GM10266 (cell line): Measurements from ENCODE around the gene VSIG10.
A peak's percentile ranks its signal among the peaks of the same experiment; 100 is the strongest.

Experiments used
- DNase-seq: peaks from one replicate; pipeline ENCODE4 v3.0.0; 2012; ENCODE audit errors: extremely low spot score
- TF ChIP-seq, protein P1 (sequence below): IDR thresholded peaks from 2 replicates; pipeline ENCODE4 v1.5.1; 2012; ENCODE audit warnings: mild to moderate bottlenecking, low read depth; ENCODE audit not compliant: control insufficient read depth, insufficient read depth; ENCODE audit errors: missing control alignments

VSIG10 gene

DNA sequence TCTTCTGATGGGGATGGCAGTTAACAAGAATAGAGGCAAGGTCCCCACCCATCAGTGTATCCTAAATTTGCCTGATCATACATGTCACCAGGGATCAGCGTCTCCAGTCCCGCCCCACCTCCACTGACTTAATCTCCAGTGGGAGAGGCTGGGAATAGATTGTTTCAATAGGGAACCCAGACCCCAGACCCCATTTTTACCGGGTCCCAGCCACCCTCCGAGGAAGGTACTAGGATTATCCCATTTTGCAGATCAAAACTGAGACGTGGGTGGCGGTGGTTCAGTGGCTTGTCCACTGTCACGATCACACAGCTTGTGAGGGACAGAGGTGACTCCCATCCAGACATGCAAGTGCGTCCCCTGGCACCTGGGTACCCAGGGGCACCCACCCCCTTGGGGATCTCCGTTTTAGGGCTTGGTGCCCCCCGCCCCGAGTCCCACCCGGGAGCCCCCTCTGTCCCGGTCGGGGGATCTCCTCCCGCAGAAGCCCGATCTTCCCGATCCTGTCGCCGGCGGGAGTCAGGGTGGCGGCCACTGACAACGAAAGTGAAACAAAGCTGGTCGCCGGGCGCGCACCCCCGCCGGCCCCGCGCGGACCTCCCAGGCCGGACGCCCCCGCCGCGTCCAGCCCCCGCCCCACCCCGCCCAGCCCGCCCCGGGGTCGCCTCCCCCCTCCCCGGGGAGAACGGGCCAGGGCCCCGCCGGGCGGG lies 43.4 kb downstream of the VSIG10 start:
- DNase-seq, result no peak
- TF ChIP-seq, protein P1, sequence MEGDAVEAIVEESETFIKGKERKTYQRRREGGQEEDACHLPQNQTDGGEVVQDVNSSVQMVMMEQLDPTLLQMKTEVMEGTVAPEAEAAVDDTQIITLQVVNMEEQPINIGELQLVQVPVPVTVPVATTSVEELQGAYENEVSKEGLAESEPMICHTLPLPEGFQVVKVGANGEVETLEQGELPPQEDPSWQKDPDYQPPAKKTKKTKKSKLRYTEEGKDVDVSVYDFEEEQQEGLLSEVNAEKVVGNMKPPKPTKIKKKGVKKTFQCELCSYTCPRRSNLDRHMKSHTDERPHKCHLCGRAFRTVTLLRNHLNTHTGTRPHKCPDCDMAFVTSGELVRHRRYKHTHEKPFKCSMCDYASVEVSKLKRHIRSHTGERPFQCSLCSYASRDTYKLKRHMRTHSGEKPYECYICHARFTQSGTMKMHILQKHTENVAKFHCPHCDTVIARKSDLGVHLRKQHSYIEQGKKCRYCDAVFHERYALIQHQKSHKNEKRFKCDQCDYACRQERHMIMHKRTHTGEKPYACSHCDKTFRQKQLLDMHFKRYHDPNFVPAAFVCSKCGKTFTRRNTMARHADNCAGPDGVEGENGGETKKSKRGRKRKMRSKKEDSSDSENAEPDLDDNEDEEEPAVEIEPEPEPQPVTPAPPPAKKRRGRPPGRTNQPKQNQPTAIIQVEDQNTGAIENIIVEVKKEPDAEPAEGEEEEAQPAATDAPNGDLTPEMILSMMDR, result no peak

DNA sequence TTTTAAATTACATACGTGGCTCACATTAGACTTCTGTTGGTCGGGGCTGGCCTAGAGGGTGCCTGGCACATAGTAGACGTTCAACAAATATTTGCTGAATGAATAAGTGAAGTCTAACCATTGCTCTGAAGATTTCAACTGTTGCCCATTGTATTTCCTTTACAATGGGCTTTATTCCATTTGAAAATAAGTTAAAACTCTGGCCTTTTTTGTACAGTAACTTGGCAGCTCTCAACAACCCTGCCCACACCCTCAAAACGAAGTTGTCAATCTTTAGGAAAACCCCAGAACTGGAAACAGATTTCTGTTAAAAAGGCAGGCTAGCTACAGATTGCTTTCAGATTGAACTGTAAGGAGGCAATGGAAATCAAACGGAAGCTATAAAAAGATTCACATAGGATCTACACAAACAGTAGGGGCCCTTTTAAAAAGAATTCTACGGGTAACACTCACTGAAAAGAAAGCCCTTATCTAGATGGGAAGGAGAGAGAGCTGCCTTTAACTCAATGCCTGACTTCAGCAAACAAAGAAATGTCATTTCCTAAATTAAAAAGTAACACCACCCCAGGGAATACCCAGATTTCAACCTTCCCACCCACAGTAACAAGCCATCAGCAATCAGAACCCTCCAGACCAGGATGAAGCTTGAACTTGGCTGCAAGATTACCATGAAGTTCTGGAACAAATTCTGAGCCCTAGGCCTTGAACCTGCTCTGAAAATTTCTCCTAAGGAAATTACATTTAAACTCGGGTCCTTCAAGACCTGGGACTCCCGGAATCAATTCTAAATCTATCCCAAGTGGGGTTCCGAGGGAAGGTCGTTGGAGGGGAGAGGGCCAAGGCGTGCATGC lies 44.2 kb downstream of the VSIG10 start:
- TF ChIP-seq, protein P1, result no peak

DNA sequence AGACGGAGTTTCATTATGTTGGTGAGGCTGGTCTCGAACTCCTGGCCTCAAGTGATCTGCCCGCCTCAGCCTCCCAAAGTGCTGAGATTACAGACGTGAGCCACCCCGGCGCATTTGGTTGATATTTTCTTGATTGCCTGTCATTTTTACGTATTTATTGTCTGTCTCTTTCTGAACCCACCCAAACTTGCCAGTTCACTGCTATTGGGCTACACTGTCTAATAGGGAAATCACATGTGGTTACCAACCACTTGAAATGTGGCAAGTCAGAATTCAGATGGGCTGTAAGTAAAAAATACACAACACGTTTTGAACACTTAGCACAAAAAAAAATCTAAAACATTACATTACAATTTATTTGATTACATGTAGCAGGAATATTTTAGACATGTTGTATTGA lies 44.9 kb downstream of the VSIG10 start:
- TF ChIP-seq, protein P1, result no peak
- no peak for DNase-seq

More for the DNA sequence above, 44.2 kb downstream of the VSIG10 start:
- peak; percentile 34 for DNase-seq

DNA sequence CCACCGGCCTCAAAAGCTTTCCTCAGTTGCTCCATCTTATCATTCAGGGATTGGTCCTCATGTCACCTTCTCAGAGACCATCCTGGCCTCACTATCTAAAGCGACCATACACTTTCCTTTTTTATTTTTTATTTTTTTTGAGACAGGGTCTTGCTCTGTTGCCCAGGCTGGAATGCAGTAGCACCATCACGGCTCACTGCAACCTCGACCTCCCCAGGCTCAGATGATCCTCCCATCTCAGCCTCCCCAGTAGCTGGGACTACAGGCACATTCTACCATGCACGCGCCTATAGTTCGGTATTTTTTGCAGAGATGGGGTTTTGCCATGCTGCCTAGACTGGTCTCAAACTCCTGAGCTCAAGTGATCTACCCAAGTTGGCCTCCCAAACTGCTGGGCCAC lies 45.6 kb downstream of the VSIG10 start:
- no peak for DNase-seq
- TF ChIP-seq, protein P1, result no peak

DNA sequence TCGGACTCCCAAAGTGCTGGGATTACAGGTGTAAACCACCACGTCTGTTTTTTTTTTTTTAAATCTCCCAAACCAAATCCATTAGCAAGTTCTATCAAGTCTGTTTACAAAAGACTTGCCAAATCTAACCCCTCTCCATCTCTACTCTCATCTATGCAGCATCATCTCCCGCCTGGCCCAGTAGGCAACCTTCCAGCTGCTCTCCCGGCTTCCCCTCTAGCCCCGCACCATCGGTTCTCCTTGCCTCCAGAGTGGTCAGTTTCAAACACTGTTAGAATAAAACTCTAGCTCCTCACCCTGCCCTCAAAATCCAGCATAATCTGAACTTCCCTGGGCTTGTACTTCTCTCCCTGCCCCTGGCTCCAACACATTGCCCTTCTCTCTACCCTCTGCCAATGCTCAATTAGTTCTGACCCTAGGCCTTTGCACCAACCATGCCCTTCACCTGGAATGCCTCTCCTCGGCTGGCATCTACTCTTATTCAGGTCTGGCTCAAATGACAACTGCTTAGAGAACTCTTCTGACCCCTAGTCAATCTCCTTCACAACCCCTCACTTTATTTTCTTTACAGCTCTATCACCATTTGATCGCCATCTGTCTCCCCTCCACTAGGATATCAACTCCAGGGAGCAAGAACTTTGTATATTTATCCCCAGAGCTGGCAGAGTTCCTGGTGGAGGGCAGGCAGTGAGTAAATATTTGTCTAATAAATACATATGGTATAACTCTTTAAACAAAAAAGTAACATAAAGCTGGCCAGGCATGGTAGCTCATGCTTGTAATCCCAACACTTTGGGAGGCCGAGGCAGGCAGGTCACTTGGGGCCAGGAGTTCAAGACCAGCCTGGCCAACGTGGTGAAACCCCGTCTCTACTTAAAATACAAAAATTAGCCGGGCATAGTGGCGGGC lies 47.7 kb downstream of the VSIG10 start:
- TF ChIP-seq, protein P1, result no peak
- DNase-seq, result no peak

DNA sequence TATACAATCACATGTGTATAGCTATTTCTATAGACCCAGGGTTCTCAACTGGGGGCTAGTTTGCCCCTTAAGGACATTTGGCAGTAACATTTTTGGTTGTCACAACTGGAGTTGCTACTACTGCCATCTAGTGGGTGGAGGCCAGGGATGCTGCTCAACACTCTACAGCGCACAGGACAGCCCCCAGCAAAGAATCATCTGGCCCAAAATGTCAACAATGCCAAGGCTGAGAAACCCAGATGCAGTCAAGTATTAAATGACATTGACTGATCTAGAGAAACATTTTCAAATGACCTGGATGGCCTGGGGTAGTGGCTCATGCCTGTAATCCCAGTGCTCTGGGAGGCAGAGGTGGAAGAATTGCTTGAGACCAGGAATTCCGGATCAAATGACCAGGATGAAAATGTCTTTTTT lies 48.7 kb downstream of the VSIG10 start:
- TF ChIP-seq, protein P1, result peak; percentile 66
- DNase-seq, result peak; percentile 57
